ENCODE measurements around the gene PCBP1.
A peak's percentile ranks its signal among the peaks of the same experiment; 100 is the strongest.
"Not testable (repeated sequence)": the region's sequence is repeated elsewhere in the genome, so short reads cannot be mapped to it uniquely, and the experiment has no call there.

The PCBP1 gene

DNA sequence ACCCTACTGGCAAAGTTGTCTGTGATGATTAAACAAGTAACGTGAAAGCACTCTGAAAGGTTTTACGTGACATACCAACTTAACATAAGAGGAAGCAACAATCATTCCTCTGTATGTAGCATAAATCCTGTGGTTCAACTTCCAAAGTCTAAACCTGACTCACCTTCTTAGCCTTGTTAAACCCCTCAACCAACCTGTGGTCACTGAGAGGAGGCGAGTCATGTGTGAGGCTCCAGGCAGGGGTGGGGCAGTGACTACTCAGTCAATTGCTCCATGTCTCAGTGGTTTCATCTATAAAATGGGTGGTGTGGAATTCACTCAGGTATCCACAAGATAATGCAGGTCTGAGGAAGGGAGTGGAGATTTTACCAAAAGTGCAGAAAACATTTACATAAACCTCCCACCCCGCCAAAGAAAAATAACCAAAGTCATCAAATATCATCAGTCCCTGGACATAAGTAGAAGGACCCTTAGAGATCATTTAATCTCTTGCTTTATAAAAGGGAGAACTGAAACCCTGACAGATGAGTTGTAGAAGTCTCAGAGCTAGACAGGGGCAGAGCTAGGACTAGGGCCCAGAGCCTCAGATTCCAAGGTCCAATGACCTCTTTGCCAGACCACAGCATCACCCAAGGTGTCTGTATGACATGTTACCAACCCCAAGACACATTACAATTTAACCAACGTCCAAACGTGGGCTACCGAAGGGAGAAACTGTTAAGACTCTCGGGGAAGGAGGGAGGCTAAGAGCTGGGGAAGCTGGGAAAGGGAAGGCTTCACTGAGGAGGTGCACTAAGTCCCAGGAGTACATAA, 3.7 kb upstream of the PCBP1 start:
- peak; percentile 63 to 65 for DNase-seq

DNA sequence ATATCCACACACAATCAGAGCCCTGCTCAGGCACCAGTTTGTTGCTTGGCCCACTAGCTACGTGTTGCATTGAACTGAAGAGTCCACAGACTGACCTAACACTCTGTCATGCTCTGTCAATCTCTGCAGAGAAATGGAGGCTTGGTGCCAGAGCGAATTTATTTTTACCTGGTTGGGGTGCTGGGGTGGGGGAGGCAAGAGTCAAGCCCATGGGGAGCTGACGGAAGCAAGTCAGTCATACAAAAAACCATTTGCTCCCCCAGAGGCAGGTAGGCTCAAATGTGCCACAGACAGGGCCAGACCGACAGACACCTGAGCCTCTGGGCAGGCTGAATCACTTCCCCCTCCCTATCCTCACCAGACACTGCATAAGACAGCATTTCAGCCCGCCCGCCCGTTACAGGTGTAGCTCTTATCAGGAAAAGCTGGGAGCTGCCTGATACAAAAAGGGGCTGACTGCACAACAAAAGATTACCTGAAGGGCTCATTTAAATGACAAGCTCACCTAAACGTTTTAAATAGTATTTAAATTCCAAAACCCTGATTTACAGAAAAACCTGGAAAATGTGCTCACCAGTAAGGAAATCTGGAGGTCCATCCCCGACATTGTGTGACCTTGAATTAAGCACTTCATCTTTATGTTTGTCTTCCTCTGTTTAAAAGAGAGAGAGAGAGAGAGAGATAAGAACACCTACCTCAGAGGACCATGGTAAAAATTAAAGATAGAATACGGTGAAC, 2.1 kb upstream of the PCBP1 start:
- DNase-seq, result peak; percentile 68 to 70

GRCh38 chr2:70085711-70086277, 1.5 kb upstream of the PCBP1 start:
- no peak for DNase-seq

- peak; percentile 74 to 80 for DNase-seq
Measured at GRCh38 chr2:70086278-70086837, 919 bp upstream of the PCBP1 start.

DNA sequence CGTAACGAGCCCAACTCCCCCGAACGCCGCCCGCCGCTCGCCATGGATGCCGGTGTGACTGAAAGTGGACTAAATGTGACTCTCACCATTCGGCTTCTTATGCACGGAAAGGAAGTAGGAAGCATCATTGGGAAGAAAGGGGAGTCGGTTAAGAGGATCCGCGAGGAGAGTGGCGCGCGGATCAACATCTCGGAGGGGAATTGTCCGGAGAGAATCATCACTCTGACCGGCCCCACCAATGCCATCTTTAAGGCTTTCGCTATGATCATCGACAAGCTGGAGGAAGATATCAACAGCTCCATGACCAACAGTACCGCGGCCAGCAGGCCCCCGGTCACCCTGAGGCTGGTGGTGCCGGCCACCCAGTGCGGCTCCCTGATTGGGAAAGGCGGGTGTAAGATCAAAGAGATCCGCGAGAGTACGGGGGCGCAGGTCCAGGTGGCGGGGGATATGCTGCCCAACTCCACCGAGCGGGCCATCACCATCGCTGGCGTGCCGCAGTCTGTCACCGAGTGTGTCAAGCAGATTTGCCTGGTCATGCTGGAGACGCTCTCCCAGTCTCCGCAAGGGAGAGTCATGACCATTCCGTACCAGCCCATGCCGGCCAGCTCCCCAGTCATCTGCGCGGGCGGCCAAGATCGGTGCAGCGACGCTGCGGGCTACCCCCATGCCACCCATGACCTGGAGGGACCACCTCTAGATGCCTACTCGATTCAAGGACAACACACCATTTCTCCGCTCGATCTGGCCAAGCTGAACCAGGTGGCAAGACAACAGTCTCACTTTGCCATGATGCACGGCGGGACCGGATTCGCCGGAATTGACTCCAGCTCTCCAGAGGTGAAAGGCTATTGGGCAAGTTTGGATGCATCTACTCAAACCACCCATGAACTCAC, 673 bp downstream of the PCBP1 start:
- peak; percentile 64 for DNase-seq

GRCh38 chr2:70088598-70089219, 1.4 kb downstream of the PCBP1 start:
- DNase-seq, result no peak

GRCh38 chr2:70089220-70089982, 2.1 kb downstream of the PCBP1 start:
- DNase-seq, result peak; percentile 50 to 61

- no peak for DNase-seq
Measured at GRCh38 chr2:70089983-70090525, 2.8 kb downstream of the PCBP1 start.

DNA sequence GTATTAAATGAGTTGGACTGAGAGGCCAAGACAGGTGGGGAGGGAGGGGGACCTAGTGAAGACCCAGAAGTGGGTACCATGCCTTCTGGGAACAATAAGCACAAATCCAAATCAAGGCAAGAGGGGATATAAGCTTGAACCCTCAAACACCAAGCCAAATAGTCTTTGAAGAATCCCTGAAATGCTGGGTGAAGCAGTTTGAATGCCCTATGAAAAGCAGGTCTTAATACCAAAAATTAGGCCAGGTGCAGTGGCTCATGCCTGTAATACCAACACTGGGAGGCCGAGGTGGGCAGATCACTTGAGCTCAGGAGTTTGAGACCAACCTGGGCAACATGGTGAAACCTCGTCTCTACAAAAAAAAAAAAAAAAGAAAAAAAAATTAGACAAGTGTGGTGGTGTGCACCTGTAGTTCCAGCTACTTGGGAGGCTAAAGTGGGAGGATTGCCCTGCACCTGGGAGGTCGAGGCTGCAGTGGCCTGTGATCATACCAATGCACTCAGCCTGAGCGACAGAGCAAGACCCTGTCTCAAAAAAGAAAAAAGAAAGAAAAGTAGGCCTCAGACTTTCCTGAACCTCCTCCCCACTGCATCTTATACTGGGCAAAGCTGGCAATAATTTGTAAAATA, 3.5 kb downstream of the PCBP1 start:
- DNase-seq, result no peak

- no peak for DNase-seq
Measured at GRCh38 chr2:70091364-70091763, 4.1 kb downstream of the PCBP1 start.

- no peak for DNase-seq
Measured at GRCh38 chr2:70091816-70092215, 4.5 kb downstream of the PCBP1 start.

DNA sequence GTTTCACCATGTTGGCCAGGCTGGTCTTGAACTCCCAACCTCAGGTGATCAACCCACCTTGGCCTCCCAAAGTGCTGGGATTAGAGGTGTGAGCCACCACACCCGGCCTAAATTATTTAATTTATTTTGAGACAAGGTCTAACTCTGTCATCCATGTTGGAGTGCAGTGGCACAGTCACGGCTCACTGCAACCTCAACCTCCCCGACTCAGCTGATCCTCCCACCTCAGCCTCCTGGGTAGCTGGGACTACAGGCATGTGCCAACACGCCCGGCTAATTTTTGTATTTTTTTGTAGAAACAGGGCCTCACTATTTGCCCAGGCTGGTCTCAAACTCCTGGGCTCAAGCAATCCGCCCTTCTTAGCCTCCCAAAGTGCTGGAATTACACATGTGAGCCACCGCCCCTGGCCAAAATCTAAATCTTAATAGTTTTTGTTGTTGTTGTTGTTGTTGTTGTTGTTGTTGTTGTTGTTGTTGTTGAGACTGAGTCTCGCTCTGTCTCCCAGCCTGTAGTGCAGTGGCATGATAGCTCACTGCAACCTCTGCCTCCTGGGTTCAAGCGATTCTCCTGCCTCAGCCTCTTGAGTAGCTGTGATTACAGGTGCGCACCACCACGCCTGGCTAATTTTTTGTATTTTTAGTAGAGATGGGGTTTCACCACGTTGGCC, 5.4 kb downstream of the PCBP1 start:
- DNase-seq, result not testable (repeated sequence)

DNA sequence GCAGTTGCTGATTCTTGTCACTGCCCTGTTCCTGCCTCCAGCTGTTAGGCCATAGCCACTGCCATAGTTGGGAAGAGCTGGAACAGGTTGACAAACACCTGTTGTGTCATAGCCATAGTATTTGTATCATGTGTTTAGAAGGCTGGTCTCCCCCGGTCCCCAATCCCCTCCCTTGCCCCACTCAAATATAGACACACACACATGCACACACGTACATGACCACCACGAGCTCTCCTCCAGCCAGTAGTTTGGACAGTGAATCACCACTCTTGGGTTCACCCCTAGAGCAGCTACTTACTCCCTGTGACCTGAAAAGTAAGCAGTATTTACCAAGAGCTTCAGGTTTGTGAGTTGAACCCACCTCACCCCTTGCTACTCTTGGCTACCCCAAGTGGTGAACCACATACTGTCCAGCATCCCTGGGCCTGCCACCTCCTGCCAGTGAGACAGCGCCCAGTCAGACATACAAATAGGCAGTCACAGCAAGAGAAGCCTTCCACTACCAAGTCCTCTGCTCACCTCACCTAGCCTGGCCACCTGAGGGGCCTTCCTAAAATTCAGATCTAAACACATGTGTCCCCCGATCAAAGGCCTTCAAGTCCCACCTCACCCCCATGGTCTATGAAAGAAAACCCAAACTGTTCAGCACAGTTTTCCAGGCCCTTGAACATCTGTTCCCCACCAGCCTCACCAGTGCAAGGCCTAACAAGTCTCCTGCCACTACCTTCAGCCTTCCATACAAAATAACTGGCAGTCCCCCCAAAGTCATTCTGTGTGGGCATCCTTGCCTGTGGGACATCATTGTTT, 7.1 kb downstream of the PCBP1 start:
- no peak for DNase-seq

- peak; percentile 28 to 50 for DNase-seq
Measured at GRCh38 chr2:70094978-70095719, 7.9 kb downstream of the PCBP1 start.

DNA sequence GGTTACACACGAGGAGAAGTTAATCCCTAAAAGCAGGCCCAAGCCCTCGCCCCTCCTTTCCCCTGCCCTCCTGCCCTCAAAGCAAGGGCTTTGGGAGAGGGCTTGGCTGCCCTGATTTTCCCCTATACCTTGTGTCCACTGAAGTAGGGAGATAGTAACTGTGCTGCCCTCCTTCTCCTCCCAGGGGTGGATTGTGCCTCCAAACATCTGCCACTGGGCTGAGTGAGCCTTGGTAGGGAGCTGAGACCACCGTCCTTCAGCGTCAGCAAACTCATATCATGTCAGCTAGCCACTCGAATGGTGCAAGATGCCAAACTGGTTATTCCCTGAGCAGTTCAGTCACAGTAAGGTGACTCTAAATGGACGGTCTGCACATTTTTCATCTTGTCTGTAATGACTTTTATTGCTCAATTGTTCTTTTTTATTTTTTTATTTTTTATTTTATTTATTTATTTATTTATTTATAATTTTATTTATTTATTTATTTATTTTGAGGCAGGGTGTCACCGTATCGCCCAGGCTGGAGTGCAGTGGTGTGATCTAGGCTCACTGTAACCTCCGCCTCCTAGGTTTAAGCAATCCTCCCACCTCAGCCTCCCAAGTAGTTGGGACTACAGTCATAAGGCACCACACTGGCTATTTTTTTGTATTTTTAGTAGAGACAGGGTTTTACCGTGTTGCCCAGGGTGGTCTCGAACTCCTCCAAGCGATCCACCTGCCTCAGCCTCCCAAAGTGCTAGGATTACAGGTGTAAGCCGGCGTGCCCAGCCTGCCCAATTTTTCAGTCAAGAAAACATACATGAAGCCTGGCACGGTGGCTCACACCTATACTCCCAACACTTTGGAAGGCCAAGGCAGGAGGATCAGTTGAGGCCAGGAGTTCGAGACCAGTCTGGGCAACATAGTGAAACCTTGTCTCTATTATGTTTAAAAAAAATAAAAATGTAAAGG, 8.7 kb downstream of the PCBP1 start:
- DNase-seq, result no peak

DNA sequence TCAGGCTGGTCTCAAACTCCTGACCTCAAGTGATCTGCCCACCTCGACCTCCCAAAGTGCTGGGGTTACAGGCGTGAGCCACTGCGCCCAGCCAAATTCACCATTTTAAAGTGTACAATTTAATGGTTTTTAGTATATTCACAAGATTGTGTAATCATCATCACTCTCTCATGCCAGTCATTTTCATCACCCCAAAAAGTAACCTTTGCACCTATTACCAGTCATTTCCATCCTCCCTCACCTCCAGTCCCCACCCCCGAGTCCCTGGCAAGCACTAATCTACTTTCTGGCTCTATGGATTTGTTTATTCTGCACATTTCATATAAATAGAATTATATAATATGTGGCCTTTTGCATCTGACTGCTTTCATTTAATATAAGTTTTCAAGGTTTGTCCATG, 10.8 kb downstream of the PCBP1 start:
- no peak for DNase-seq

DNA sequence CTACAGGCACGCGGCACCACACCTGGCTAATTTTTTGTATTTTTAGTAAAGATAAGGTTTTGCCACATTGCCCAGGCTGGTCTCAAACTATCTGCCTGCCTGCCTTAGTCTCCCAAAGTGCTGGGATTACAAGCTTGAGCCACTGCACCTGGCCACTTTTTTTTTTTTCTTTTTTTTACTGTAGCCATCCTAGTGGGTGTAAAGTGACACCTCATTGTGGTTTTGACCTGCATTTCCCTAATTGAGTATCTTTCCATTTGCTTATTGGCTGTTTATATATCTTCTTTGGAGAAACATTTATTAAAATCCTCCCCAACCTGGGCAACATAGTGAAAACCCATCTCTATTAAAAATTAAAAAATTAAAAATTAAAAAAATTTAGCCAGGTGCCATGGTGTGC, 12.0 kb downstream of the PCBP1 start:
- DNase-seq, result no peak
